T-helper 1 cell treated with Interleukin-12 subunit alpha and Interleukin-12 subunit beta and Interleukin-4 antibody, amounts not matched to agents 30 μg/mL and 1 μg/mL, for 36 hours (primary cell): Measurements from ENCODE around the gene OR10A6.

Source experiments
- H3K27ac Mint-ChIP-seq: one replicate; pipeline ENCODE4 v1.8.0; 2021; ENCODE audit warnings: mild to moderate bottlenecking, mixed read lengths
- H3K27me3 Mint-ChIP-seq: one replicate; pipeline ENCODE4 v1.8.0; 2021; ENCODE audit warnings: low read depth, mixed read lengths
- H3K36me3 Mint-ChIP-seq: one replicate; pipeline ENCODE4 v1.8.0; 2021; ENCODE audit warnings: low read depth, mixed read lengths
- H3K4me1 Mint-ChIP-seq: one replicate; pipeline ENCODE4 v1.8.0; 2021; ENCODE audit warnings: low read depth, mixed read lengths
- H3K4me3 Mint-ChIP-seq: one replicate; pipeline ENCODE4 v1.8.0; 2021; ENCODE audit warnings: mild to moderate bottlenecking, moderate library complexity, mixed read lengths
- H3K9me3 Mint-ChIP-seq: one replicate; pipeline ENCODE4 v1.8.0; 2021; ENCODE audit warnings: mixed read lengths

Gene OR10A6

DNA sequence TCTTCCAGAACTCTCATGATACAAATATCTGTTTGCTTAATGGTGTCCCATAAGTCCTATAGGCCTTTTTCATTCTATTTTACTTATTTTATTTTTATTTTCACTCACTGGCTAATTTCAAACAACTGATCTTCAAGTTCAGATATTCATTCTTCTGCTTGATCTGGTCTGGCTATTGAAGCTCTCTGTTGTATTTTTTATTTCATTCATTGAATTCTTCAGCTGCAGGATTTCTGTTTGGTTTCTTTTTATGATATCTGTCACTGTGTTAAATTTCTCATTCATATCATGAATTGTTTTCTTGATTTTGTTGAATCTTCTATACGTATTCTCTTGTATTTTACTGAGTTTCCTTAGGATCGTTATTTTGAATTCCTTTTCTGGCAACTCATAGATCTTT, 13.1 kb upstream of the OR10A6 start:
- Mint-ChIP-seq H3K4me3 (no peak overlapping the region), H3K27ac (no peak overlapping the region), H3K9me3 (peaks cover 17% of the 10 kb centered on the region), H3K4me1 (no peaks in the 10 kb centered on the region), H3K36me3 (no peaks in the 10 kb centered on the region), H3K27me3 (peaks cover 10% of the 10 kb centered on the region)

DNA sequence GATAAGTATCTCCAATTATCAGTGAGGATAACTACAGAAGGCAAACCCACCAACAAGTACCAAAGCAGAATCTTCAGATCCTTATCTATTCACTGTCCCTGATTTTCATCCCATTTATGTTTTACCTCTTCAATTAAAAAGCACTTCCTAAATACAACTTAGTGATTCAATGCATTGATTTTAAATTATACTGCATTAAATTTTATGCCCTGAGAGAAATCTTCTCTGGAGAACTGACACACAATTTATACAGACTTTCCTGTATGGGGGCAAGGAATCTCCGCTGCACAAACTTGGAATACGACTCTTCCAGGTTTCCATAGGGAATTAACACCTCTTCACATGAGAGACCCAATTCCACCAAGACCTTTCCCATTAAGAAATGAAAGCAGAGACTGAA, 10.5 kb upstream of the OR10A6 start, which contains the start of gene OR10A3:
TSS of gene OR10A3 (minus strand) at position 101 of the 400 bp plus-strand sequence. CDS start 2,188 bp downstream, outside the sequence.
- Mint-ChIP-seq H3K4me1 (no peaks in the 10 kb centered on the region), H3K27me3 (peaks cover 5% of the 10 kb centered on the region), H3K9me3 (peaks cover 17% of the 10 kb centered on the region), H3K4me3 (no peak within 1 kb of the TSS), H3K27ac (no peak within 1 kb of the TSS), H3K36me3 (no peaks in the 10 kb centered on the region)

DNA sequence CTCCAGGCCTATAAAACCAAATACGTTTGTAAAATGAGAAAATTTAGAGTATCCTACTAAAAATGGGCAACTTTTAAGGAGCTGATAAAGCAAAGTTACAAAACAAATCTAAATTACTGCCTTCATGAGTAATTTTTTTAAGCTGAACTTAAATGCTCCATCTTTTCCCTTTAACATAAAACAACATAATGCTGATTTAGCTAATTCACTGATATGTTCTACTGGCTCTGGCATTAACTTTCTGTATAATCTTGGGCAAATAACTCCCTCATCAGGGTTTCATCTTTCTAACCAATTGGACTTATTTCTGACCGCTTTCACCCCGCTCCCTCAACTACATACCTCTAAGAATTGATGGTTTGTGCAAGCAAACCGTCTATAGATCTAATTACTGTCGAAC, 10.1 kb upstream of the OR10A6 start:
- no peaks in the 10 kb centered on the region for H3K4me1 Mint-ChIP-seq
- peaks cover 17% of the 10 kb centered on the region for H3K9me3 Mint-ChIP-seq
- H3K27ac Mint-ChIP-seq: no peak overlapping the region
- H3K27me3 Mint-ChIP-seq: peaks cover 5% of the 10 kb centered on the region
- H3K36me3 Mint-ChIP-seq: no peaks in the 10 kb centered on the region
- H3K4me3 Mint-ChIP-seq: no peak overlapping the region

- H3K27ac Mint-ChIP-seq: no peak overlapping the region
- H3K36me3 Mint-ChIP-seq: no peaks in the 10 kb centered on the region
- peaks cover 9% of the 10 kb centered on the region for H3K27me3 Mint-ChIP-seq
- no peak overlapping the region for H3K4me3 Mint-ChIP-seq
- no peaks in the 10 kb centered on the region for H3K9me3 Mint-ChIP-seq
- no peaks in the 10 kb centered on the region for H3K4me1 Mint-ChIP-seq
Observed at GRCh38 chr11:7936615-7937014, 5.5 kb upstream of the OR10A6 start.

- H3K4me1 Mint-ChIP-seq: no peaks in the 10 kb centered on the region
- no peak overlapping the region for H3K27ac Mint-ChIP-seq
- H3K36me3 Mint-ChIP-seq: no peaks in the 10 kb centered on the region
- no peaks in the 10 kb centered on the region for H3K27me3 Mint-ChIP-seq
- no peaks in the 10 kb centered on the region for H3K9me3 Mint-ChIP-seq
- no peak overlapping the region for H3K4me3 Mint-ChIP-seq
Observed at GRCh38 chr11:7927635-7928034, 3.4 kb downstream of the OR10A6 start.

DNA sequence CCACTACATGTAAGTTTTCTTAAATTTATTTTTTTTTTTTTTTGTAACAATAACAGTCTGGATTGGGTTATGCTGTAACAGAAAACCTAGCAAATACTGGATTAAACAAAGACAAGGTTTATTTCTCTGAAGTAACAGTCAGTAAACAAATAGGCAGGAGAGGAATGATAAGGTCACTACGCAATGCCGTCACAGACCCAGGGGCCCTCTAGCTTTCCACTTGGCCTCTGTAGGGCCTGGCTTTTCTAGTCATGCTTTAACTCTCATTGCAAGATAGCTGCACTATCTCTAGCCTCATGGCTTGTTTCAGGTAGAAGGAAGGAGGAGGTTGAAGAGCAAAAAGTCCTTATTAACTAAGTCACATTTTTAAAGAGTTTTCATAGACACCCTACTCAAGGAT, 6.5 kb downstream of the OR10A6 start:
- H3K4me3 Mint-ChIP-seq: no peak overlapping the region
- no peaks in the 10 kb centered on the region for H3K9me3 Mint-ChIP-seq
- H3K27ac Mint-ChIP-seq: no peak overlapping the region
- no peaks in the 10 kb centered on the region for H3K4me1 Mint-ChIP-seq
- H3K27me3 Mint-ChIP-seq: no peaks in the 10 kb centered on the region
- no peaks in the 10 kb centered on the region for H3K36me3 Mint-ChIP-seq

DNA sequence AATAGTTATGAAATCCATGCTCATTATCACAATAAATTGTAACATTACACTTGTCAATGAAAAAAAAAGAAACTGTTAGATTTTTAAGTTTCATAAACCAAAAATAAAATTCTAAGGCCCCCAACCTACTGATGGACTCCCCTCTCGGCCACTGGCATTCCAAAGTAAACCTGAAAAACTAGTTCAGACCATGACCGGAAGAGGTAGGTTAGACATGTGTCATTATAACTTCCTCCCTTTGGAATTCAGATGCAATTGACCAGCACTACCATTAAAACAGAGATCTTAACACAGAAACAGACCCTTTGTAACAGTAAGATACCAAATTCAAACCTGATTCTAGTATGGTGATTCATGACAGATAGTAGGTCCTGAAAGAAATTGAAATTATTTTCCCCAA, 12.9 kb downstream of the OR10A6 start:
- Mint-ChIP-seq H3K4me3 (no peak overlapping the region), H3K9me3 (no peaks in the 10 kb centered on the region), H3K27me3 (no peaks in the 10 kb centered on the region), H3K27ac (no peak overlapping the region), H3K36me3 (no peaks in the 10 kb centered on the region), H3K4me1 (no peaks in the 10 kb centered on the region)

DNA sequence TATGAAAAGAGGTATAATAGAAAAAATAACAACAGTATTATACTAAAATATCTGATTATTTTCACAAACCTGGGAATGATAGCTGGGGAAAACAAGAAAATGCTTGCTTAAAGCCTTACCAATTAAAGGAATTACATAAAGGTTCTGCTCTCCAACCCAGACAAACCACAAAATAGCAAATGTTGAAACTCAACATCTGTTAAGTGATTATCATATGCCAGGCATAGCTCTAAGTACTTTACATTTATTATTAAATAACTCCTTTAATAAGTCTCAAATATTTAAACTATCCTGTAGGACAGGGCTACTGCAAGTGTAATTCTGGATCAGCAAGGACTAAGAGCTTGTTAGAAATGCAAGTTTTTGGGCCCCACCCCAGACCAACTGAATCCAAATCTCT, 20.1 kb downstream of the OR10A6 start:
- H3K4me3 Mint-ChIP-seq: no peak overlapping the region
- H3K27me3 Mint-ChIP-seq: peaks cover 10% of the 10 kb centered on the region
- no peaks in the 10 kb centered on the region for H3K36me3 Mint-ChIP-seq
- no peak overlapping the region for H3K27ac Mint-ChIP-seq
- H3K4me1 Mint-ChIP-seq: no peaks in the 10 kb centered on the region
- H3K9me3 Mint-ChIP-seq: no peaks in the 10 kb centered on the region

- Mint-ChIP-seq H3K27me3 (peaks cover 16% of the 10 kb centered on the region), H3K27ac (no peak overlapping the region), H3K4me3 (no peak overlapping the region), H3K4me1 (no peaks in the 10 kb centered on the region), H3K9me3 (no peaks in the 10 kb centered on the region), H3K36me3 (no peaks in the 10 kb centered on the region)
Observed at GRCh38 chr11:7910286-7910788, 20.7 kb downstream of the OR10A6 start.

GRCh38 chr11:7909585-7910285, 21.3 kb downstream of the OR10A6 start:
- peaks cover 16% of the 10 kb centered on the region for H3K27me3 Mint-ChIP-seq
- H3K9me3 Mint-ChIP-seq: no peaks in the 10 kb centered on the region
- H3K4me1 Mint-ChIP-seq: no peaks in the 10 kb centered on the region
- no peak overlapping the region for H3K27ac Mint-ChIP-seq
- no peak overlapping the region for H3K4me3 Mint-ChIP-seq
- no peaks in the 10 kb centered on the region for H3K36me3 Mint-ChIP-seq

- Mint-ChIP-seq H3K36me3 (no peaks in the 10 kb centered on the region), H3K4me1 (no peaks in the 10 kb centered on the region), H3K9me3 (no peaks in the 10 kb centered on the region), H3K4me3 (no peak overlapping the region), H3K27me3 (peaks cover 22% of the 10 kb centered on the region), H3K27ac (no peak overlapping the region)
Observed at GRCh38 chr11:7907121-7907520, 23.9 kb downstream of the OR10A6 start.

DNA sequence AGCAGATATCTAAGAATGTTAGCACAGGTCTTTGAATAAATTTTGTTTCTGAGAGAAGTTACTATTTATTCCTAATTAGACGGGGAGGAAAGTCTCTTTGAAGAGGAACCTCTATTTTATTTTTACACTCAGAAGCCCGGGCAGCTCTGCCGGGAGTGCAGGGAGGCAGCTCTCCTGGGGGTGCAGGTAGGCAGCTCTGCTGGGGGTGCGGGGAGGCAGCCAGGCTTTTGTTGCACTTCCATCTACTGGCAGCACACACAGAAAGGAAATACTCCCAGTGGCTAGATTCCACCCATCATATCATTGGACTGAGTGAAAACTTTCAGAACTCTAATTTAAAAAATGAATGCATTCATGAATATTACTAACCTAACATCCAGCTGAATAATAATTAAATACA, 24.6 kb downstream of the OR10A6 start:
- Mint-ChIP-seq H3K4me3 (no peak overlapping the region), H3K36me3 (no peaks in the 10 kb centered on the region), H3K9me3 (no peaks in the 10 kb centered on the region), H3K27ac (no peak overlapping the region), H3K27me3 (peaks cover 25% of the 10 kb centered on the region), H3K4me1 (no peaks in the 10 kb centered on the region)

DNA sequence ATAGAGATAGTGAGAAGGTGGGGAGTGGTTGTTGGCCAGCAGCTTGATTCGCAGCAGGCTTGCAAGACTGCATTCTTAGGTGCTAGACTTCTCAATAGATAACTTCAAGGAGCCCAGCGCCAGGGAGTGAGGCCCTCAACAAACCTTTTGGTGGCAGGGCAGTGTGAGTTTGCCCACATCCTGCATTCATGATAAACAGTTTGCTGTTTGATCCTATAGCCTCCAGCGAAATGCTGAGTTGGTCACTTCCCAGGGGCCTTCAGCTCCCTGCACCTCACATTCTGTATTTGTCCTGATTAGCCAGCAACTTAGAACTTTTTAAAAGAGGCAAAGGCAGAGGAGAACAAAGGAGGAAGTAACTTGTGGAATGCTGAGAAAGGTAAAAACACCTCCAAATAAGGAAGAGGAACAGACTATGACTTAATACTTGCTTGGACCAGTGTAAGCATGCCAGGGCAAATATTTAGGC, 25.1 kb downstream of the OR10A6 start:
- no peak overlapping the region for H3K4me3 Mint-ChIP-seq
- no peaks in the 10 kb centered on the region for H3K36me3 Mint-ChIP-seq
- no peaks in the 10 kb centered on the region for H3K4me1 Mint-ChIP-seq
- no peak overlapping the region for H3K27ac Mint-ChIP-seq
- peaks cover 25% of the 10 kb centered on the region for H3K27me3 Mint-ChIP-seq
- no peaks in the 10 kb centered on the region for H3K9me3 Mint-ChIP-seq

DNA sequence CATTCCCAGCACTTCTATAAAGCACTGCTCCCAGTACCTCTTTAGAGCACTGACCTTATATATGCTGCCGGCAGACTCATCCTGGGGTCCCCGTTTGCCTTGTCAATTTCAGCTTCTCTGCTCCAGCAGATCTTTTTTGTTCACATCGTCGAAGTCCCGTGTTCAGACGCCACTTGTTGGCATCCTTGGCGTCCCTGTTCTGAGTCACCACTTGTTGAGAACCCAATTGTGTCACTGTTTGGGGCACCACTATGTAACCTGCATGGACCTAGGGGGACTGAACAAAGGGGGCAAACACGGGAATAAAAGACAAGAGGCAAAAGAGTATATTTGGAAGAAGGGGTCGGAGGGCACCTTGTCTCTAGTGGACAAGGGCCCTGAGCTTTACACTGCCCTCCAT, 25.5 kb downstream of the OR10A6 start:
- no peaks in the 10 kb centered on the region for H3K4me1 Mint-ChIP-seq
- H3K27me3 Mint-ChIP-seq: peaks cover 25% of the 10 kb centered on the region
- H3K27ac Mint-ChIP-seq: no peak overlapping the region
- no peaks in the 10 kb centered on the region for H3K9me3 Mint-ChIP-seq
- no peaks in the 10 kb centered on the region for H3K36me3 Mint-ChIP-seq
- H3K4me3 Mint-ChIP-seq: no peak overlapping the region

DNA sequence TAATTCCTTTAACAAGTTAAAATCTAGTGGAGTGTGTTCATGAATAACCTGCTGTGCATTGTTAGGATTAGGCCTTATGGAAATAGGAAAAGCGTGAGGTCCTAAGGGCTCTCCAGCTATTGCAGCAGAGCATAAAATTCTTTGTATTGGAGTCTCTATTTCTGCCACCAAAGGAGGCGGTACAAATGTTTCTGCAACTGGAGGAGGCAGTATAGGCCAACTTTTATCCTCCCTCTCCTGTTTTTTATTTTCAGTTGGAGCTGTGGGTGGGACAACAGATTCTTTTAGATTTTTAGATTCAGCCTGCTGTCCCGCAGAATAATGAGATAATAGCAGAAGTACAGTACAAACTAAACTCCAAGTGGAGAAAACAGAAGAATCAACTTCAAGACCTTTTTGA, 26.2 kb downstream of the OR10A6 start:
- H3K9me3 Mint-ChIP-seq: no peaks in the 10 kb centered on the region
- no peaks in the 10 kb centered on the region for H3K36me3 Mint-ChIP-seq
- H3K27ac Mint-ChIP-seq: no peak overlapping the region
- no peaks in the 10 kb centered on the region for H3K4me1 Mint-ChIP-seq
- peaks cover 24% of the 10 kb centered on the region for H3K27me3 Mint-ChIP-seq
- no peak overlapping the region for H3K4me3 Mint-ChIP-seq
